SK-N-SH (cell line): ENCODE measurements around the gene UNC79. TPM values are rescaled to one million over a fixed set of nuclear protein-coding genes. Genes with fewer than 3 reads are reported as not detected.

Experiments used
- CTCF ChIA-PET: fragments of 300-600, 350-600 bp; formaldehyde crosslinking; extraction: SDS; loops from one replicate; lab custom pipeline; 2021; lab: Yijun Ruan, JAX
- POLR2A ChIA-PET: fragments of 350-600 bp; sonication (Branson Sonifier 250); formaldehyde crosslinking; extraction: SDS; loops from one replicate; lab custom pipeline; 2020; ENCODE audit warnings: antibody characterized with exemption, inconsistent platforms; lab: Yijun Ruan, JAX
- DNase-seq: peaks from one replicate; pipeline ENCODE4 v3.0.0; 2012
- H2AFZ ChIP-seq: fragments of 200-600 bp; sonication (generic); 2 replicates; pipeline ENCODE4 v1.8.1; 2016; ENCODE audit warnings: antibody characterized with exemption, mild to moderate bottlenecking, low read depth
- H3F3A ChIP-seq: fragments of 200-600 bp; sonication (generic); replicated peaks from 2 replicates; pipeline ENCODE3; 2016; ENCODE audit warnings: antibody characterized with exemption, mild to moderate bottlenecking; ENCODE audit not compliant: insufficient read depth
- H3K27ac ChIP-seq, 2 experiments: fragments of 200-500 bp in 1 of 2; fragments of 200-600 bp in 1 of 2; sonication (Bioruptor generic) in 1 of 2; sonication (generic), shearing (Covaris generic) in 1 of 2; 2 replicates each; pipeline versions ENCODE4 v1.5.1 to v1.6.1; 2014 to 2016; ENCODE audit warnings: low read depth in 2 of 2, inconsistent platforms in 1 of 2, low read length in 1 of 2, mild to moderate bottlenecking in 1 of 2, mixed read lengths in 1 of 2
- H3K27me3 ChIP-seq: fragments of 200-600 bp; sonication (generic), shearing (Covaris generic); 2 replicates; pipeline ENCODE4 v1.6.1; 2016; ENCODE audit warnings: mixed run types; ENCODE audit not compliant: insufficient read depth
- H3K36me3 ChIP-seq, 2 experiments: fragments of 200-500 bp in 1 of 2; fragments of 200-600 bp in 1 of 2; sonication (Bioruptor generic) in 1 of 2; sonication (generic) in 1 of 2; replicated peaks in 1 of 2; 2 replicates each; pipeline versions ENCODE3 to v1.5.1; 2014 to 2016; ENCODE audit warnings: low read length in 1 of 2, mild to moderate bottlenecking in 1 of 2; ENCODE audit not compliant: insufficient read depth in 2 of 2, control insufficient read depth in 1 of 2
- H3K4me1 ChIP-seq, 2 experiments: fragments of 200-500 bp in 1 of 2; fragments of 200-600 bp in 1 of 2; sonication (Bioruptor generic) in 1 of 2; sonication (generic), shearing (Covaris generic) in 1 of 2; 2 replicates each; pipeline versions ENCODE4 v1.5.1 to v1.6.1; 2014 to 2016; ENCODE audit warnings: low read depth in 1 of 2, low read length in 1 of 2, mixed run types in 1 of 2; ENCODE audit not compliant: insufficient read depth in 2 of 2, control insufficient read depth in 1 of 2
- H3K4me2 ChIP-seq: fragments of 200-600 bp; sonication (generic), shearing (Covaris generic); 2 replicates; pipeline ENCODE4 v1.6.1; 2017; ENCODE audit warnings: mixed run types
- H3K4me3 ChIP-seq, 2 experiments: fragments of 200-500 bp in 1 of 2; fragments of 200-600 bp in 1 of 2; sonication (Bioruptor generic) in 1 of 2; sonication (generic), shearing (Covaris generic) in 1 of 2; 2 replicates each; pipeline versions ENCODE4 v1.5.1 to v1.8.1; 2014 to 2016; ENCODE audit warnings: low read depth in 2 of 2, inconsistent platforms in 1 of 2, low read length in 1 of 2, mild to moderate bottlenecking in 1 of 2, mixed read lengths in 1 of 2, moderate library complexity in 1 of 2
- H3K79me2 ChIP-seq: fragments of 200-600 bp; sonication (generic); 2 replicates; pipeline ENCODE4 v1.8.1; 2017; ENCODE audit warnings: mild to moderate bottlenecking; ENCODE audit not compliant: insufficient read depth
- H3K9ac ChIP-seq: fragments of 200-600 bp; sonication (generic); 2 replicates; pipeline ENCODE4 v1.6.1; 2017; ENCODE audit warnings: mixed run types
- H3K9me2 ChIP-seq: fragments of 200-600 bp; sonication (generic); 2 replicates; pipeline ENCODE4 v1.6.1; 2017; ENCODE audit warnings: mixed run types
- H3K9me3 ChIP-seq: fragments of 200-600 bp; sonication (generic); 2 replicates; pipeline ENCODE4 v1.6.1; 2017; ENCODE audit warnings: mixed run types, mild to moderate bottlenecking, moderate library complexity
- H4K20me1 ChIP-seq: fragments of 200-600 bp; sonication (generic); 2 replicates; pipeline ENCODE4 v1.6.1; 2017; ENCODE audit warnings: mild to moderate bottlenecking, mixed run types; ENCODE audit not compliant: insufficient read depth
- EP300 ChIP-seq, 2 experiments: IDR thresholded peaks; 2 replicates each; pipeline versions ENCODE4 v1.4.0 to v1.6.1; 2012; ENCODE audit warnings: borderline replicate concordance in 1 of 2, low read depth in 1 of 2, low read length in 1 of 2
- EZH2phosphoT487 ChIP-seq: fragments of 200-600 bp; sonication (generic); IDR thresholded peaks from 2 replicates; pipeline ENCODE4 v1.6.1; 2017; ENCODE audit warnings: low read depth, mixed run types, mild to moderate bottlenecking, antibody characterized with exemption, moderate library complexity, borderline replicate concordance
- FOXJ3 ChIP-seq: sonication (generic); formaldehyde crosslinking; IDR thresholded peaks from 2 replicates; pipeline ENCODE4 v1.5.1; 2020; ENCODE audit warnings: mild to moderate bottlenecking, missing genetic modification reagents
- GATA2 ChIP-seq: sonication (generic); formaldehyde crosslinking; IDR thresholded peaks from 2 replicates; pipeline ENCODE4 v1.5.0; 2020; ENCODE audit warnings: mild to moderate bottlenecking, missing genetic modification reagents
- JUND ChIP-seq: IDR thresholded peaks from 2 replicates; pipeline ENCODE4 v1.4.0; 2012
- MEF2A ChIP-seq: IDR thresholded peaks from 2 replicates; pipeline ENCODE4 v1.4.0; 2012; ENCODE audit warnings: low read depth, borderline replicate concordance
- RCOR1 ChIP-seq: fragments of 150-350 bp; IDR thresholded peaks from 2 replicates; pipeline ENCODE4 v1.6.1; 2017; ENCODE audit warnings: antibody characterized with exemption, low read length
- RFX5 ChIP-seq: IDR thresholded peaks from 2 replicates; pipeline ENCODE4 v1.6.1; 2012; ENCODE audit warnings: mild to moderate bottlenecking, improper control_type of control experiment, low read length
- RXRA ChIP-seq: IDR thresholded peaks from 2 replicates; pipeline ENCODE4 v1.4.0; 2012; ENCODE audit warnings: low read depth, mild to moderate bottlenecking, borderline replicate concordance
- SIN3A ChIP-seq: IDR thresholded peaks from 2 replicates; pipeline ENCODE4 v1.6.1; 2012; ENCODE audit warnings: low read depth, mild to moderate bottlenecking, low read length, moderate library complexity, borderline replicate concordance
- USF1 ChIP-seq: IDR thresholded peaks from 2 replicates; pipeline ENCODE4 v1.4.0; 2012; ENCODE audit warnings: low read depth, borderline replicate concordance
- YY1 ChIP-seq: IDR thresholded peaks from 2 replicates; pipeline ENCODE4 v1.4.0; 2012; ENCODE audit warnings: low read depth, mild to moderate bottlenecking
- WGBS: methylation state at CpG from one replicate; pipeline ENCODE4 v1.1.6; 2017; ENCODE audit warnings: low lambda C conversion rate; 5-methylcytosine and 5-hydroxymethylcytosine counted together
- polyA plus RNA-seq, 3 experiments: library from polyadenylated mRNA; depleted of rRNA; stranded (reverse); fragments of >200 nt; gene quantifications; 2 replicates each; pipeline ENCODE4 v1.2.3, GENCODE V29; 2012
- TF ChIP-seq, protein P1 (sequence below): IDR thresholded peaks from 2 replicates; pipeline ENCODE4 v1.4.0; 2012; ENCODE audit warnings: low read depth, borderline replicate concordance
- TF ChIP-seq, protein P2 (sequence below): fragments of 150-350 bp; IDR thresholded peaks from 2 replicates; pipeline ENCODE4 v1.6.1; 2017; ENCODE audit warnings: antibody characterized with exemption, low read length, low read depth, borderline replicate concordance
- TF ChIP-seq, protein P3 (sequence below): IDR thresholded peaks from 2 replicates; pipeline ENCODE4; 2012
- TF ChIP-seq, protein P4 (sequence below): IDR thresholded peaks from 2 replicates; pipeline ENCODE4 v1.4.0; 2012; ENCODE audit warnings: low read depth

The UNC79 gene
- polyA plus RNA-seq, 1 of the 3 experiments (the other 2 are of a cell fraction): 0.10 TPM

DNA sequence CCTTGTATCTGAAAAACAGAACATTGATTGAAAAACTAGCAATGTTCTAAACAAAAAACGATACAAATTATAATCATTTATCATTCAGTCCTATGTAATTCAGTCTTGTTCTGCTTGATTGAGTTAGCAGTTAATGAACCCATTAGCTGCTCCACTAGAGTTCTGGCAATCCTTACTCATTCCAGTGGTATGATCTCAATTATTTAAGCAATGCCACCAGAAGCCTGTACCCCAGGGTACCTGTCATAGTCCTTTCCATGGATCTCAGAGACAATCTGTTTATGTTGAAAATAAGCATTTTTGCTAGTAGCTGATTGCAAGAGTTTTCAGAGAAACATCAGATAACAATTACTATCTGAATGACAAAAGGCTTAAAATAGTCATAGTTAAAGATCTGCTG lies 115.9 kb downstream of the UNC79 start:
- no peak overlapping the region for H2AFZ ChIP-seq
- TF ChIP-seq, protein P1, sequence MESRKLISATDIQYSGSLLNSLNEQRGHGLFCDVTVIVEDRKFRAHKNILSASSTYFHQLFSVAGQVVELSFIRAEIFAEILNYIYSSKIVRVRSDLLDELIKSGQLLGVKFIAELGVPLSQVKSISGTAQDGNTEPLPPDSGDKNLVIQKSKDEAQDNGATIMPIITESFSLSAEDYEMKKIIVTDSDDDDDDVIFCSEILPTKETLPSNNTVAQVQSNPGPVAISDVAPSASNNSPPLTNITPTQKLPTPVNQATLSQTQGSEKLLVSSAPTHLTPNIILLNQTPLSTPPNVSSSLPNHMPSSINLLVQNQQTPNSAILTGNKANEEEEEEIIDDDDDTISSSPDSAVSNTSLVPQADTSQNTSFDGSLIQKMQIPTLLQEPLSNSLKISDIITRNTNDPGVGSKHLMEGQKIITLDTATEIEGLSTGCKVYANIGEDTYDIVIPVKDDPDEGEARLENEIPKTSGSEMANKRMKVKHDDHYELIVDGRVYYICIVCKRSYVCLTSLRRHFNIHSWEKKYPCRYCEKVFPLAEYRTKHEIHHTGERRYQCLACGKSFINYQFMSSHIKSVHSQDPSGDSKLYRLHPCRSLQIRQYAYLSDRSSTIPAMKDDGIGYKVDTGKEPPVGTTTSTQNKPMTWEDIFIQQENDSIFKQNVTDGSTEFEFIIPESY: no peak
- TF ChIP-seq, protein P2, sequence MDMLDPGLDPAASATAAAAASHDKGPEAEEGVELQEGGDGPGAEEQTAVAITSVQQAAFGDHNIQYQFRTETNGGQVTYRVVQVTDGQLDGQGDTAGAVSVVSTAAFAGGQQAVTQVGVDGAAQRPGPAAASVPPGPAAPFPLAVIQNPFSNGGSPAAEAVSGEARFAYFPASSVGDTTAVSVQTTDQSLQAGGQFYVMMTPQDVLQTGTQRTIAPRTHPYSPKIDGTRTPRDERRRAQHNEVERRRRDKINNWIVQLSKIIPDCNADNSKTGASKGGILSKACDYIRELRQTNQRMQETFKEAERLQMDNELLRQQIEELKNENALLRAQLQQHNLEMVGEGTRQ: no peak
- TF ChIP-seq EP300 (IDR thresholded peaks at IDR 0.05; ENCODE audit: borderline replicate concordance in 1 of 2, low read depth in 1 of 2, low read length in 1 of 2) (no peak), RFX5 (no peak), GATA2 (no peak), RXRA (no peak), USF1 (no peak), MEF2A (no peak), FOXJ3 (CRISPR knock-in tag) (no peak), RCOR1 (no peak), SIN3A (no peak), EZH2phosphoT487 (no peak), YY1 (no peak), JUND (no peak)
- TF ChIP-seq, protein P3, sequence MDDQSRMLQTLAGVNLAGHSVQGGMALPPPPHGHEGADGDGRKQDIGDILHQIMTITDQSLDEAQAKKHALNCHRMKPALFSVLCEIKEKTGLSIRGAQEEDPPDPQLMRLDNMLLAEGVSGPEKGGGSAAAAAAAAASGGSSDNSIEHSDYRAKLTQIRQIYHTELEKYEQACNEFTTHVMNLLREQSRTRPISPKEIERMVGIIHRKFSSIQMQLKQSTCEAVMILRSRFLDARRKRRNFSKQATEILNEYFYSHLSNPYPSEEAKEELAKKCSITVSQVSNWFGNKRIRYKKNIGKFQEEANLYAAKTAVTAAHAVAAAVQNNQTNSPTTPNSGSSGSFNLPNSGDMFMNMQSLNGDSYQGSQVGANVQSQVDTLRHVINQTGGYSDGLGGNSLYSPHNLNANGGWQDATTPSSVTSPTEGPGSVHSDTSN: no peak
- TF ChIP-seq, protein P4, sequence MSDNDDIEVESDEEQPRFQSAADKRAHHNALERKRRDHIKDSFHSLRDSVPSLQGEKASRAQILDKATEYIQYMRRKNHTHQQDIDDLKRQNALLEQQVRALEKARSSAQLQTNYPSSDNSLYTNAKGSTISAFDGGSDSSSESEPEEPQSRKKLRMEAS: no peak
- H4K20me1 ChIP-seq: no peaks in the 10 kb centered on the region
- no peaks in the 10 kb centered on the region for H3K79me2 ChIP-seq
- ChIA-PET POLR2A (no interaction called here), CTCF (interaction anchor here (0.9 kb wide), 1 partner anchor 12 kb away, joined by 3 read pairs; no protein-coding TSS in a partner anchor)
- DNase-seq: peak; percentile 29
- H3K9me2 ChIP-seq: no peaks in the 10 kb centered on the region
- H3K27ac ChIP-seq: no peak overlapping the region
- H3K9me3 ChIP-seq: no peaks in the 10 kb centered on the region
- H3K4me1 ChIP-seq: no peaks in the 10 kb centered on the region; a peak in 1 of 4 replicates
- no peaks in the 10 kb centered on the region for H3K36me3 ChIP-seq
- no peak overlapping the region for H3K9ac ChIP-seq
- H3K4me3 ChIP-seq: no peak overlapping the region
- no peaks in the 10 kb centered on the region for H3K27me3 ChIP-seq
- H3F3A ChIP-seq: no peaks in the 10 kb centered on the region
- WGBS: 3% methylated on average over 1 of the region's 1 CpG
- no peak overlapping the region for H3K4me2 ChIP-seq
